ENCODE results near the gene EXT2. TPM values are rescaled to one million over a fixed set of nuclear protein-coding genes. Genes with fewer than 3 reads are reported as not detected.
A peak's percentile ranks its signal among the peaks of the same experiment; 100 is the strongest.

The EXT2 gene
- total RNA-seq, 2 donors from 2014 or later, result 76.5 to 96.7 TPM

GRCh38 chr11:44096360-44097185, 1.1 kb downstream of the EXT2 start:
- intact Hi-C loops (cut with DNase I), result loop anchor here (5.0 kb wide), 1 partner anchor 441 kb away; no protein-coding TSS in a partner anchor
- peak overlapping the region; percentile 69 to 88 for H3K4me3 ChIP-seq
- H3K9me3 ChIP-seq, result no peaks in the 10 kb centered on the region
- no peaks in the 10 kb centered on the region for H3K36me3 ChIP-seq
- 15% methylated on average over 18 of the region's 18 CpGs for WGBS
- peak overlapping the region; percentile 67 to 76 for H3K27ac ChIP-seq
- no peak for TF ChIP-seq POLR2A (IDR thresholded peaks at IDR 0.05)
- TF ChIP-seq POLR2AphosphoS5 (IDR thresholded peaks at IDR 0.05), result no peak
- TF ChIP-seq CTCF (IDR thresholded peaks at IDR 0.05), result no peak
- no peaks in the 10 kb centered on the region for H3K27me3 ChIP-seq (replicated peaks; ENCODE audit: insufficient read depth)
- peaks cover 9% of the 10 kb centered on the region for H3K4me1 ChIP-seq (replicated peaks)
- DNase-seq (ENCODE audit: low spot score), result no peak

GRCh38 chr11:44097821-44098220, 2.3 kb downstream of the EXT2 start:
- Histone ChIP-seq H3K36me3 (no peaks in the 10 kb centered on the region), H3K27ac (no peak overlapping the region), H3K9me3 (no peaks in the 10 kb centered on the region), H3K4me3 (no peak overlapping the region), H3K27me3 (replicated peaks; ENCODE audit: insufficient read depth) (no peaks in the 10 kb centered on the region), H3K4me1 (replicated peaks) (peaks cover 9% of the 10 kb centered on the region)
- intact Hi-C loops (cut with DNase I), result loop anchor here (5.0 kb wide), 1 partner anchor 439 kb away; no protein-coding TSS in a partner anchor
- WGBS, result 66% methylated on average over 2 of the region's 2 CpGs
- TF ChIP-seq POLR2A (IDR thresholded peaks at IDR 0.05) (no peak), POLR2AphosphoS5 (IDR thresholded peaks at IDR 0.05) (no peak), CTCF (IDR thresholded peaks at IDR 0.05) (no peak)
- no peak for DNase-seq (ENCODE audit: low spot score)

GRCh38 chr11:44101098-44101497, 5.6 kb downstream of the EXT2 start:
- H3K9me3 ChIP-seq, result no peaks in the 10 kb centered on the region
- no peak overlapping the region for H3K27ac ChIP-seq
- DNase-seq (ENCODE audit: low spot score), result no peak
- H3K36me3 ChIP-seq, result no peaks in the 10 kb centered on the region
- peaks cover 7% of the 10 kb centered on the region for H3K4me1 ChIP-seq (replicated peaks)
- WGBS, result 95% methylated on average over 2 of the region's 2 CpGs
- intact Hi-C loops (cut with DNase I), result loop anchor here (10.0 kb wide), 1 partner anchor 184 kb away; no protein-coding TSS in a partner anchor
- no peak overlapping the region for H3K4me3 ChIP-seq
- TF ChIP-seq CTCF (IDR thresholded peaks at IDR 0.05), result no peak
- no peak for TF ChIP-seq POLR2A (IDR thresholded peaks at IDR 0.05)
- no peak for TF ChIP-seq POLR2AphosphoS5 (IDR thresholded peaks at IDR 0.05)
- no peaks in the 10 kb centered on the region for H3K27me3 ChIP-seq (replicated peaks; ENCODE audit: insufficient read depth)

GRCh38 chr11:44104481-44105294, 9.2 kb downstream of the EXT2 start:
- Histone ChIP-seq H3K4me1 (replicated peaks) (no peaks in the 10 kb centered on the region), H3K36me3 (peaks cover 0 to 4% of the 10 kb centered on the region in 2 donors), H3K27me3 (replicated peaks; ENCODE audit: insufficient read depth) (no peaks in the 10 kb centered on the region), H3K9me3 (no peaks in the 10 kb centered on the region), H3K27ac (no peak overlapping the region), H3K4me3 (no peak overlapping the region)
- DNase-seq (ENCODE audit: low spot score), result no peak
- TF ChIP-seq POLR2A (IDR thresholded peaks at IDR 0.05), result no peak
- peak in 1 of 4 experiments; percentile 5 for TF ChIP-seq CTCF (IDR thresholded peaks at IDR 0.05)
- TF ChIP-seq POLR2AphosphoS5 (IDR thresholded peaks at IDR 0.05), result no peak
- WGBS, result 89% methylated on average over 5 of the region's 5 CpGs
- intact Hi-C loops (cut with DNase I), result loop anchor here (10.0 kb wide), 1 partner anchor 180 kb away; no protein-coding TSS in a partner anchor
